Epithelial cell of esophagus (primary cell): Measurements from ENCODE around the gene SUMF2.
"Not testable (repeated sequence)": the region's sequence is repeated elsewhere in the genome, so short reads cannot be mapped to it uniquely, and the experiment has no call there.

Experiments used
- DNase-seq: peaks from one replicate; pipeline ENCODE4 v3.0.0; 2010; ENCODE audit warnings: low read depth
- H3K4me3 ChIP-seq: 2 replicates; pipeline ENCODE4 v1.5.1; 2011; ENCODE audit warnings: mild to moderate bottlenecking, low read length, control low read depth
- TF ChIP-seq, protein P1 (sequence below): IDR thresholded peaks from 2 replicates; pipeline ENCODE4 v1.5.1; 2011; ENCODE audit warnings: low read depth, mild to moderate bottlenecking, low read length, control low read depth, inconsistent platforms; ENCODE audit not compliant: insufficient read depth; ENCODE audit errors: missing control alignments

Gene SUMF2

DNA sequence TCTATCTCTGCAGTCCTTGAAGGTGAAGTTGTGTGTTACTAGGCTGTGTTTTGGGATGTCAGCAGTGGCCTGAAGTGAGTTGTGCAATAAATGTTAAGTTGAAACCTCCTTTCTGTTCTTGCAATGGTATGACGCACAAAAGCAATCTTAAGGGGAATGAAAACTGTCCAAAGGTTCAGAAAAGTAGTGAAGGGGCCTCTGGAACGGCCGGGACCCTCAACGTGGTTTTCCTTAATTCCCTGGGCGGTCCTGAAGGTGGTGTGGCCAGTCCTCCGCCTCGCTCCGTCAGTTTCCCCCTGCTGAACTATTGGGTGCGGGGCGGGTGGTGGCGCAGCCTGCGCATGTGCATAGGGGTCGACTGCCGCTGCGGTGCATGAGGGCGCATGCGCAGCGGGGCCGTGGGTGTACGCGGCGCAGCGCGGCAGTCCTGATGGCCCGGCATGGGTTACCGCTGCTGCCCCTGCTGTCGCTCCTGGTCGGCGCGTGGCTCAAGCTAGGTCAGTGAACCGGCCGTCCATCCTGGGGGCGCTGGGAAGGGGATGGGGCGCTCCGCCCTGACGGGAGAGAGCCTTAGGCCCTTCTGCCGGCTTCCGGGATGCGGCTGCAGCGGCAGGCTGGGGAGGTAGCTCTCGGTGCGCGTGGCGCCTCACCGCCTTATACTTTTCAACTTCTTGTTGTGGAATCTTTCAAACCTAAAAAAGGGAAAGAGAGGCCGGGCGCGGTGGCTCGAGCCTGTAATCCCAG lies at the start of gene SUMF2:
Gene SUMF2 (plus strand): TSS at position 405 of the 744 bp plus-strand sequence. CDS start 26 bp downstream, at position 431.
- peak within 1 kb of the TSS; percentile 91 for H3K4me3 ChIP-seq
- peak; percentile 87 for DNase-seq
- TF ChIP-seq, protein P1, sequence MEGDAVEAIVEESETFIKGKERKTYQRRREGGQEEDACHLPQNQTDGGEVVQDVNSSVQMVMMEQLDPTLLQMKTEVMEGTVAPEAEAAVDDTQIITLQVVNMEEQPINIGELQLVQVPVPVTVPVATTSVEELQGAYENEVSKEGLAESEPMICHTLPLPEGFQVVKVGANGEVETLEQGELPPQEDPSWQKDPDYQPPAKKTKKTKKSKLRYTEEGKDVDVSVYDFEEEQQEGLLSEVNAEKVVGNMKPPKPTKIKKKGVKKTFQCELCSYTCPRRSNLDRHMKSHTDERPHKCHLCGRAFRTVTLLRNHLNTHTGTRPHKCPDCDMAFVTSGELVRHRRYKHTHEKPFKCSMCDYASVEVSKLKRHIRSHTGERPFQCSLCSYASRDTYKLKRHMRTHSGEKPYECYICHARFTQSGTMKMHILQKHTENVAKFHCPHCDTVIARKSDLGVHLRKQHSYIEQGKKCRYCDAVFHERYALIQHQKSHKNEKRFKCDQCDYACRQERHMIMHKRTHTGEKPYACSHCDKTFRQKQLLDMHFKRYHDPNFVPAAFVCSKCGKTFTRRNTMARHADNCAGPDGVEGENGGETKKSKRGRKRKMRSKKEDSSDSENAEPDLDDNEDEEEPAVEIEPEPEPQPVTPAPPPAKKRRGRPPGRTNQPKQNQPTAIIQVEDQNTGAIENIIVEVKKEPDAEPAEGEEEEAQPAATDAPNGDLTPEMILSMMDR: no peak

DNA sequence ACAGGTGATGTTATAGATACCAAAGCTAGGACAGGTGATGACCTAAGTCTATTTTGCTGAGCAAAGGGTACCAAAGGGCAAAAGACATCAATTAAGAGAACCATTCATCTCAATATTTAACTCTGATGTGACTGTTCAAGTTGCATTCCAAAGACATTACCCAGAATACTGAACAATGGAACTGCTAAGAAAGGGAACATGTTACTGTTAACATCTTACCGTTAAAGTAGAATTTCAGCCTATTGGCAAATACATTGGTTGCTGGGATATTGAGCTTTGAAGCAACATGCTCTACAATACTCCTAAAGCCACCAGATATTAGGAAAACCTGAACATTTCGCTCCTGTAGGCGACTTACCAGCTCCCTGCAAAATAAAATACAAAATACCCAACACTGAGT lies 47.1 kb upstream of the SUMF2 start:
- not testable (repeated sequence) for H3K4me3 ChIP-seq
- peak; percentile 14 for DNase-seq

DNA sequence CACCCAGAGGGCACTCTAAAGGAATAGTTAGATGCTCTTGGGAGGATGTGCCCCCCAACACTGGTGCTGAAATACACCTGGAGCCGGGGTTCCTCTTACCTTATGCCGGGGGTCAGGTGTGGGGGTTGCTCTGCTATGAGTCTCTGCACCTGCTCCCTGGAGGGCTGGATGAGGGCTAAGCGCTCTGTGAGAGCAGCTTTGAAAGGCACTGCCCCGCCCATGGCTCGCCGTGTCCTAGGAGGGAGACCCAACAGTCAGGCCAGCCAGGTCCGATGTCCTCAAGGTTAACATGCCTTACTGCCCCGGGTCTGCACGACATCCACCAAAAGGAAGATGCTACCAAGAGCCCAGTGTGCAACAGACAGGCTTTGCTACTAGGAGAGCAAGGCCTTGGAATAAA lies 44.6 kb upstream of the SUMF2 start:
- TF ChIP-seq, protein P1: no peak
- no peak for DNase-seq

DNA sequence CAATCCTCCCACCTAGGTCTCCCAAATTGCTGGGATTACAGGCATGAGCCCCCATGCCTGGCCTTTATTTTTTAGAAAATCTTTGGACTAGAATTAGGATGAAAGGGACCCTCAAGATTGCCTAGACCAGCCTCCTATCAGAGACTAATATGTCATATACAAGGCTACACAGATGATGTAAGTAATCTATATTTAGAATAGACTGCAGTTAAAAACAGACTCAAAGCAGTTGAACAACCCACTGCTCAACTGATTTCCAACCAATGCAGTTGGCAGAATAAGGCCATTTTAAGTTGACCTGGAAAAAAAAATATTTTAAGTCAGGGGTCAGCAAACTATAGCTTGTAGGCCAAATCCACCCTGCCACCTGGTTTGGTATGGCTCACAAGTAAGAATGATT lies 40.6 kb upstream of the SUMF2 start:
- no peak overlapping the region for H3K4me3 ChIP-seq
- no peak for DNase-seq
- TF ChIP-seq, protein P1: no peak

More for the DNA sequence above, 44.6 kb upstream of the SUMF2 start:
- no peak overlapping the region for H3K4me3 ChIP-seq

DNA sequence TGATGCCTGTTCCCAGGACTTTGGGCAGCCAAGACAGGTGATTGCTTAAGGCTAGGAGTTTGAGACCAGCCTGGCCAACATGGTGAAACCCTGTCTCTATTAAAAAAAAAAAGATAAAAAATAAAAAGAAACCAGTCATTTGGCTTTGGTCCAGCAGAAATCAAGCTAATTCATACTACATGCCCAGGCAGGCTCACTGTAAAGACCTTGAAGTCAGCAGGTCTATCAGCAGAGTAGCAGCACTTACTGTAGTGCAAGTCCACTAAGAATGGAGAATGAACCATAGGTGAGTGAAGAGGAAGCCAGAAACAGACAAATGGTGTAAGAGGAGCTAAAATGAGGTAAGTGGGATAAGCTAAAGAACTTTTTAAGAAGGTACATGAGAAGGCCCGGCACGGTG lies 37.5 kb upstream of the SUMF2 start:
- H3K4me3 ChIP-seq: no peak overlapping the region
- TF ChIP-seq, protein P1: no peak
- DNase-seq: peak; percentile 88

DNA sequence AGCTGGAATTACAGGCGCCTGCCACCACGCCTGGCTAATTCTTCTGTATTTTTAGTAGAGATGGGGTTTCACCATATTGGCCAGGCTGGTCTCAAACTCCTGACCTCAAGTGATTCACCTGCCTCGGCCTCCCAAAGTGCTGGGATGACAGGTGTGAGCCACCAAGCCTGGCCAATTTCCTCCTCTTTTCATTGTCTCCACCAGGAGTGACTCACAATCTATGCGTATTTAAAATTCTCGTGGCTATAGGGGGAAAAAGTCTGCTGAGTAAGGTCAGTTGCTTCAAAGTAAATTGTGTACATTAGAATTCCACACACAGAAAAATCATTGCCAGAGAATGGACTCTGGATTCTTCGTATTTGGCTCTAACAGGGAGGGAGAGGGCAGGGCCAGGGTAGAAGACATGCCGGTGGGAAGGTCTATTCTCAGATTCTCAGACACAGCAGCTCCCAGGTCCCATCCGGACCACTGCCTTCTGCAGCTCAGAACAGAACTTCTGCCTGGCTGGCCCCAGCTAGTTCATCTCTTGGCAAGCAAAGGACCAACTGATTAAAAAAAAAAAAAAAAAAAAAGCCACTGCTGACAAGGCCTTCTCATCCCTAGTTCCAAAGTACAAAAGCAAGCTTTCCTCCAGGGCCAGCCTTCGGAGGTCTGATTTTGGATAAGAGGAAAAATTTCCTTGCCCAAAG lies 35.0 kb upstream of the SUMF2 start:
- TF ChIP-seq, protein P1: no peak
- H3K4me3 ChIP-seq: no peak overlapping the region
- DNase-seq: peak; percentile 51

DNA sequence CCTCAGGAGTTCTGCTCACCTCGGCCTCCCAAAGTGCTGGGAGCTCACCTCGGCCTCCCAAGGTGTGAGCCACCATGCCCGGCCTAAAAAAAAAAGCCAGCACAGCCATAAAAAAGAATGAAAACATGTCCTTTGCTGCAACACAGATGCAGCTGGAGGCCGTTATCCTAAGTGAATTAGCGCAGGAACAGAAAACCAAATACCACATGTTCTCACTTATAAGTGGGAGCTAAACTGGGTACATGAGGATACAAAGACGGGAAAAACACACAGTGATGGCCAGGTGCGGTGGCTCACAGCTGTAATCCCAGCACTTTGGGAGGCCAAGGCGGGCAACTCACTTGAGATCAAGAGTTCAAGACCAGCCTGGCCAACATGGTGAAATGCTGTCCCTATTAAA lies 33.7 kb upstream of the SUMF2 start:
- TF ChIP-seq, protein P1: no peak
- DNase-seq: no peak
- no peak overlapping the region for H3K4me3 ChIP-seq

DNA sequence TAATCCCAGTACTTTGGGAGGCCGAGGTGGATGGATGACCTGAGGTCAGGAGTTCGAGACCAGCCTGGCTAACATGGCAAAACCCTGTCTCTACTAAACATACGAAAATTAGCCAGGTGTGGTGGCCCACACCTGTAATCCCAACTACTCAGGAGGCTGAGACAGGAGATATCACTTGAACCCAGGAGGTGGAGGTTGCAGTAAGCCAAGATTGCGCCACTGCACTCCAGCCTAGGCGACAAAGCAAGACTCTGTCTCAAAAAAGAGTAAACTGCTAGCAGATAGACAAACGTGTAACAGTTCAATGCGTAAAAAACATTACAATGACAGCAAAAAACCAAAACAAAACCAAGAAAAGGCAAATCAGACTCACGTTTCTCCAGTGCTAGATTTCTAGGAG lies 32.5 kb upstream of the SUMF2 start:
- DNase-seq, H3K4me3 ChIP-seq: not testable (repeated sequence)

DNA sequence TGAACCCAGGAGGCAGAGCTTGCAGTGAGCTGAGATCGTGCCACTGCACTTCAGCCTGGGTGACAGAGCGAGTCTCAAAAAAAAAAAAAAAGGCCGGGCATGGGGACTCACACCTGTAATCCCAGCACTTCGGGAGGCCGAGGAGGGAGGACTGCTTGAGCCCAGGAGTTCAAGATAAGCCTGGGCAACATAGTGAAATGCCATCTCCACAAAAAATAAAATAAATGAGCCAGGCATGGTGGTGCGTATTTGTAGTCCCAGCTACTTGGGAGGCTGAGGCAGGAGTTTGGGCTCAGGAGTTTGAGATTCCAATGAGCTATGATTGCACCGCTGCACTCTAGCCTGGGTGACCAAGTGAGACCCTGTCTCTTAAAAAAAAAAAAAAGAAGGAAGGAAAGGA lies 31.5 kb upstream of the SUMF2 start:
- H3K4me3 ChIP-seq, DNase-seq: not testable (repeated sequence)
